Medulla oblongata (tissue), 1 donor: ENCODE measurements around the gene CEP162.
"Not testable (repeated sequence)": the region's sequence is repeated elsewhere in the genome, so short reads cannot be mapped to it uniquely, and the experiment has no call there.

ENCODE experiments used
- DNase-seq: peaks from one replicate; pipeline ENCODE4 v3.0.0-alpha.2; 2015; ENCODE audit errors: extremely low spot score

Gene CEP162

GRCh38 chr6:84227434-84228197, at the start of gene CEP162:
CEP162 (minus strand) TSS chr6:84227643; CDS start chr6:84226393, 1,250 bp downstream.
- peak; percentile 96 for DNase-seq

GRCh38 chr6:84274856-84275255, 47.4 kb upstream of the CEP162 start:
- no peak for DNase-seq

- no peak for DNase-seq
Measured at GRCh38 chr6:84273048-84273809, 45.8 kb upstream of the CEP162 start.

GRCh38 chr6:84272298-84272697, 44.9 kb upstream of the CEP162 start:
- DNase-seq, result no peak

GRCh38 chr6:84271061-84271716, 43.7 kb upstream of the CEP162 start:
- no peak for DNase-seq

GRCh38 chr6:84269947-84270733, 42.7 kb upstream of the CEP162 start:
- no peak for DNase-seq

- DNase-seq, result no peak
Measured at GRCh38 chr6:84268781-84269180, 41.3 kb upstream of the CEP162 start.

GRCh38 chr6:84263557-84263956, 36.1 kb upstream of the CEP162 start:
- no peak for DNase-seq

GRCh38 chr6:84260926-84261325, 33.5 kb upstream of the CEP162 start:
- DNase-seq, result no peak

- no peak for DNase-seq
Measured at GRCh38 chr6:84260196-84260595, 32.8 kb upstream of the CEP162 start.

GRCh38 chr6:84258866-84259265, 31.4 kb upstream of the CEP162 start:
- peak; percentile 9 for DNase-seq

GRCh38 chr6:84258268-84258667, 30.8 kb upstream of the CEP162 start:
- peak; percentile 18 for DNase-seq

- no peak for DNase-seq
Measured at GRCh38 chr6:84255641-84256040, 28.2 kb upstream of the CEP162 start.

GRCh38 chr6:84253380-84253779, 25.9 kb upstream of the CEP162 start:
- no peak for DNase-seq

GRCh38 chr6:84251891-84252539, 24.6 kb upstream of the CEP162 start:
- DNase-seq, result no peak

GRCh38 chr6:84249724-84250123, 22.3 kb upstream of the CEP162 start:
- no peak for DNase-seq

- DNase-seq, result not testable (repeated sequence)
Measured at GRCh38 chr6:84244416-84245081, 17.1 kb upstream of the CEP162 start.

- no peak for DNase-seq
Measured at GRCh38 chr6:84243240-84243639, 15.8 kb upstream of the CEP162 start.

- no peak for DNase-seq
Measured at GRCh38 chr6:84242265-84242664, 14.8 kb upstream of the CEP162 start.

GRCh38 chr6:84228198-84228543, 728 bp upstream of the CEP162 start:
- no peak for DNase-seq

GRCh38 chr6:84227044-84227433, 404 bp downstream of the CEP162 start:
- DNase-seq, result no peak
